Keratinocyte (primary cell): Measurements from ENCODE around the gene ARPIN.

ENCODE experiments used
- CTCF ChIP-seq, 3 experiments: IDR thresholded peaks in 1 of 3; conservative IDR thresholded peaks in 1 of 3; optimal IDR thresholded peaks in 1 of 3; 2 replicates in 2 of 3; 3 replicates in 1 of 3; pipeline versions ENCODE3 to v1.5.1; 2011; ENCODE audit warnings: low read length in 3 of 3, mild to moderate bottlenecking in 3 of 3, moderate library complexity in 2 of 3, control low read depth in 1 of 3, inconsistent platforms in 1 of 3; ENCODE audit not compliant: insufficient read depth in 2 of 3; ENCODE audit errors: extremely low read depth in 1 of 3
- EZH2 ChIP-seq: IDR thresholded peaks from one replicate; pipeline ENCODE4 v1.6.1; 2012; ENCODE audit warnings: inconsistent platforms, mild to moderate bottlenecking, low read length, moderate library complexity

- TF ChIP-seq EZH2 (no peak), CTCF (optimal IDR thresholded peaks at IDR 0.05 in 1 of 3, IDR thresholded peaks at IDR 0.05 in 1 of 3, conservative IDR thresholded peaks at IDR 0.05 in 1 of 3; ENCODE audit: extremely low read depth in 1 of 3, insufficient read depth in 2 of 3, low read length in 3 of 3) (no peak)
Observed at GRCh38 chr15:89860431-89860830, 52.3 kb downstream of the ARPIN start.
